Chondrocyte (in vitro differentiated cells): Measurements from ENCODE around the gene PIK3AP1. TPM values are rescaled to one million over a fixed set of nuclear protein-coding genes. Genes with fewer than 3 reads are reported as not detected.

ENCODE experiments used
- DNase-seq: peaks from one replicate; pipeline ENCODE4 v3.0.0; 2021; ENCODE audit warnings: mixed read lengths, low spot score
- H3K27ac Mint-ChIP-seq: one replicate; pipeline ENCODE4 v1.8.0; 2021; ENCODE audit warnings: mild to moderate bottlenecking, moderate library complexity, mixed read lengths; ENCODE audit not compliant: unreplicated experiment
- H3K27me3 Mint-ChIP-seq: 2 replicates; pipeline ENCODE4 v1.8.0; 2021; ENCODE audit warnings: low read depth, mixed read lengths
- H3K36me3 Mint-ChIP-seq: 2 replicates; pipeline ENCODE4 v1.8.0; 2021; ENCODE audit warnings: low read depth, mixed read lengths
- H3K4me1 Mint-ChIP-seq: 2 replicates; pipeline ENCODE4 v1.8.0; 2021; ENCODE audit warnings: low read depth, mild to moderate bottlenecking, mixed read lengths
- H3K4me3 Mint-ChIP-seq: one replicate; pipeline ENCODE4 v1.8.0; 2021; ENCODE audit warnings: mild to moderate bottlenecking, moderate library complexity, mixed read lengths; ENCODE audit not compliant: unreplicated experiment
- H3K9me3 Mint-ChIP-seq: 2 replicates; pipeline ENCODE4 v1.8.0; 2021; ENCODE audit warnings: low read depth, mixed read lengths
- total RNA-seq: library from RNA; stranded (reverse); gene quantifications from 3 replicates; pipeline ENCODE4 v1.2.1, GENCODE V29; 2021
- TF ChIP-seq, protein P1 (sequence below): fragments of 200-600 bp; sonication (generic); IDR thresholded peaks from 2 replicates; pipeline ENCODE4 v1.5.0; 2021; ENCODE audit warnings: antibody characterized with exemption, mild to moderate bottlenecking, moderate library complexity

PIK3AP1 gene
- total RNA-seq, 1 donor from 2014 or later = 9.9 TPM

- no peaks in the 10 kb centered on the region for H3K4me1 Mint-ChIP-seq
Measured at GRCh38 chr10:96596422-96597407, 123.6 kb downstream of the PIK3AP1 start.

GRCh38 chr10:96595741-96596140, 124.6 kb downstream of the PIK3AP1 start:
- Mint-ChIP-seq H3K4me3 (no peak overlapping the region), H3K4me1 (no peaks in the 10 kb centered on the region), H3K27me3 (peaks cover 2% of the 10 kb centered on the region), H3K36me3 (no peaks in the 10 kb centered on the region), H3K27ac (no peak overlapping the region), H3K9me3 (no peaks in the 10 kb centered on the region)
- DNase-seq = no peak
- TF ChIP-seq, protein P1, sequence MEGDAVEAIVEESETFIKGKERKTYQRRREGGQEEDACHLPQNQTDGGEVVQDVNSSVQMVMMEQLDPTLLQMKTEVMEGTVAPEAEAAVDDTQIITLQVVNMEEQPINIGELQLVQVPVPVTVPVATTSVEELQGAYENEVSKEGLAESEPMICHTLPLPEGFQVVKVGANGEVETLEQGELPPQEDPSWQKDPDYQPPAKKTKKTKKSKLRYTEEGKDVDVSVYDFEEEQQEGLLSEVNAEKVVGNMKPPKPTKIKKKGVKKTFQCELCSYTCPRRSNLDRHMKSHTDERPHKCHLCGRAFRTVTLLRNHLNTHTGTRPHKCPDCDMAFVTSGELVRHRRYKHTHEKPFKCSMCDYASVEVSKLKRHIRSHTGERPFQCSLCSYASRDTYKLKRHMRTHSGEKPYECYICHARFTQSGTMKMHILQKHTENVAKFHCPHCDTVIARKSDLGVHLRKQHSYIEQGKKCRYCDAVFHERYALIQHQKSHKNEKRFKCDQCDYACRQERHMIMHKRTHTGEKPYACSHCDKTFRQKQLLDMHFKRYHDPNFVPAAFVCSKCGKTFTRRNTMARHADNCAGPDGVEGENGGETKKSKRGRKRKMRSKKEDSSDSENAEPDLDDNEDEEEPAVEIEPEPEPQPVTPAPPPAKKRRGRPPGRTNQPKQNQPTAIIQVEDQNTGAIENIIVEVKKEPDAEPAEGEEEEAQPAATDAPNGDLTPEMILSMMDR = no peak

More at GRCh38 chr10:96596422-96597407, 123.6 kb downstream of the PIK3AP1 start:
- H3K36me3 Mint-ChIP-seq = no peaks in the 10 kb centered on the region
- no peak overlapping the region for H3K27ac Mint-ChIP-seq
- TF ChIP-seq, protein P1 = no peak
- DNase-seq = no peak
- H3K4me3 Mint-ChIP-seq = no peak overlapping the region
- peaks cover 2% of the 10 kb centered on the region for H3K27me3 Mint-ChIP-seq
- no peaks in the 10 kb centered on the region for H3K9me3 Mint-ChIP-seq

DNA sequence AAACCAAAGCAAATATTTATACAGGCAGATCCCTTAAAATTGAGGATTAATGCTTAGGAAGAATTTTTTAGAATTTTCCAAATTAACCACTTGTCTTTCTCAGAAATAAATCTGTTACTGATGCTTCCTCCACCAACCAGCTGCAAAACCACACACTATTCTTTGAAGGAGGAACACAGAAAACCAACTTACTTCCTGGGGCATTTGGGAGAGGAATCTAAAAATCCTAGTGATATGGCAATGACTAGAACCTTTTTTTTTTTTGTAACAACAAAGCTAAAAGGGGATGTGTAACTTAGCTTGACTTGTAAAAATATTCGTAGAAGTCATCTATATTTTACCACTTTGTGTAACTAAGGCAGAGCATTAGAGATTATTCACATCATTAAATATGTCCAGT, 128.4 kb downstream of the PIK3AP1 start:
- Mint-ChIP-seq H3K27ac (no peak overlapping the region), H3K4me3 (no peak overlapping the region), H3K4me1 (no peaks in the 10 kb centered on the region), H3K36me3 (no peaks in the 10 kb centered on the region), H3K9me3 (no peaks in the 10 kb centered on the region), H3K27me3 (no peaks in the 10 kb centered on the region)
- TF ChIP-seq, protein P1 = no peak
- DNase-seq = no peak

GRCh38 chr10:96588616-96589419, 131.5 kb downstream of the PIK3AP1 start:
- H3K36me3 Mint-ChIP-seq = no peaks in the 10 kb centered on the region
- DNase-seq = no peak
- no peaks in the 10 kb centered on the region for H3K27me3 Mint-ChIP-seq

More at GRCh38 chr10:96588616-96589419, 131.5 kb downstream of the PIK3AP1 start:
- Mint-ChIP-seq H3K9me3 (no peaks in the 10 kb centered on the region), H3K4me1 (peaks cover 16% of the 10 kb centered on the region), H3K27ac (no peak overlapping the region), H3K4me3 (no peak overlapping the region)
- TF ChIP-seq, protein P1 = no peak
